HepG2 (cell line): ENCODE results near the gene HARS2. TPM values are rescaled to one million over a fixed set of nuclear protein-coding genes. Genes with fewer than 3 reads are reported as not detected.

Experiments used
- BCL6 ChIP-seq: IDR thresholded peaks from 2 replicates; pipeline ENCODE4 v1.6.1; 2016; ENCODE audit warnings: missing genetic modification reagents, missing compliant biosample characterization
- CERS6 ChIP-seq: sonication (generic); formaldehyde crosslinking; IDR thresholded peaks from 2 replicates; pipeline ENCODE4 v1.5.0; 2020; ENCODE audit warnings: missing genetic modification reagents
- CREB1 ChIP-seq, 2 experiments: fragments of 450-650 bp in 1 of 2; IDR thresholded peaks; 2 replicates each; pipeline ENCODE4 v1.6.1; 2016 to 2017; ENCODE audit warnings: control low read depth in 1 of 2, mild to moderate bottlenecking in 1 of 2, missing compliant biosample characterization in 1 of 2, missing genetic modification characterization in 1 of 2
- DNMT3B ChIP-seq: conservative IDR thresholded peaks from 2 replicates; pipeline ENCODE4 v1.6.1; 2016; ENCODE audit warnings: missing biosample characterization, control low read depth
- EP300 ChIP-seq, 3 experiments: sonication (generic) in 1 of 3; formaldehyde crosslinking in 1 of 3; IDR thresholded peaks; 2 replicates each; pipeline versions ENCODE4 v1.5.1 to v1.6.1; 2011 to 2020; ENCODE audit warnings: low read depth in 2 of 3, low read length in 2 of 3, borderline replicate concordance in 1 of 3, improper control_type of control experiment in 1 of 3, mild to moderate bottlenecking in 1 of 3, missing genetic modification reagents in 1 of 3, moderate library complexity in 1 of 3
- FOXO1 ChIP-seq: sonication (generic); formaldehyde crosslinking; IDR thresholded peaks from 2 replicates; pipeline ENCODE4 v1.4.0; 2020; ENCODE audit warnings: missing genetic modification reagents
- FUBP1 ChIP-seq: sonication (generic); formaldehyde crosslinking; IDR thresholded peaks from 2 replicates; pipeline ENCODE4 v1.5.1; 2020; ENCODE audit warnings: missing genetic modification reagents, mild to moderate bottlenecking, borderline replicate concordance
- HMGXB4 ChIP-seq, 2 experiments: sonication (generic) in 1 of 2; formaldehyde crosslinking in 1 of 2; IDR thresholded peaks; 2 replicates each; pipeline versions ENCODE4 v1.4.0 to v1.6.1; 2018 to 2020; ENCODE audit warnings: missing genetic modification reagents in 2 of 2, borderline replicate concordance in 1 of 2, low read depth in 1 of 2, mild to moderate bottlenecking in 1 of 2, missing biosample characterization in 1 of 2
- MIER3 ChIP-seq: IDR thresholded peaks from 2 replicates; pipeline ENCODE4 v1.6.1; 2016; ENCODE audit warnings: missing compliant biosample characterization, borderline replicate concordance
- SP1 ChIP-seq, 2 experiments: fragments of 450-650 bp in 1 of 2; sonication (generic) in 1 of 2; formaldehyde crosslinking in 1 of 2; IDR thresholded peaks; 2 replicates each; pipeline versions ENCODE4 v1.4.0 to v1.6.1; 2016 to 2020; ENCODE audit warnings: missing genetic modification reagents in 1 of 2
- THAP7 ChIP-seq: sonication (generic); formaldehyde crosslinking; IDR thresholded peaks from 2 replicates; pipeline ENCODE4 v1.8.1; 2023; ENCODE audit warnings: mild to moderate bottlenecking, missing genetic modification reagents
- ZBTB25 ChIP-seq: IDR thresholded peaks from 2 replicates; pipeline ENCODE4 v1.6.1; 2018; ENCODE audit warnings: missing genetic modification reagents
- ZNF451 ChIP-seq: sonication (generic); formaldehyde crosslinking; IDR thresholded peaks from 2 replicates; pipeline ENCODE4 v1.5.0; 2020; ENCODE audit warnings: mild to moderate bottlenecking, missing genetic modification reagents
- ZNF563 ChIP-seq: sonication (generic); formaldehyde crosslinking; IDR thresholded peaks from 2 replicates; pipeline ENCODE4 v1.8.0; 2022; ENCODE audit warnings: mild to moderate bottlenecking, moderate library complexity, missing genetic modification reagents
- ZNF598 ChIP-seq: sonication (generic); formaldehyde crosslinking; IDR thresholded peaks from 2 replicates; pipeline ENCODE4 v1.5.1; 2020; ENCODE audit warnings: mild to moderate bottlenecking, missing genetic modification reagents, borderline replicate concordance
- ZNF710 ChIP-seq: sonication (generic); formaldehyde crosslinking; IDR thresholded peaks from 2 replicates; pipeline ENCODE4 v1.5.0; 2020; ENCODE audit warnings: mild to moderate bottlenecking, missing genetic modification reagents, borderline replicate concordance
- polyA plus RNA-seq, 8 experiments: library from polyadenylated mRNA; depleted of rRNA in 3 of 8; stranded (reverse) in 7 of 8; unstranded in 1 of 8; fragments of >200 nt; fragmentation: Illumina TruSeq in 4 of 8; extraction: Trizol in 4 of 8; gene quantifications; 2 replicates each; pipeline versions ENCODE4 v1.2.1 to v1.2.3, GENCODE V29; 2011 to 2016; ENCODE audit warnings: low read depth in 4 of 8, missing spikeins in 1 of 8, mixed read lengths in 1 of 8; ENCODE audit not compliant: insufficient read depth in 1 of 8
- total RNA-seq, 5 experiments: library from RNA; depleted of rRNA; stranded (reverse); fragments of >200 nt; fragmentation: Illumina TruSeq; extraction: Trizol; gene quantifications; 2 replicates each; pipeline ENCODE4 v1.2.3, GENCODE V29; 2016; ENCODE audit warnings: low read depth in 1 of 5

The HARS2 gene
- total and polyA plus RNA-seq, 2 of the 13 experiments (the other 11 are each of a cell fraction or from before 2014, with no cell fraction given) = 17.9 to 25.8 TPM

- TF ChIP-seq FUBP1 (no peak), ZNF563 (CRISPR knock-in tag) (peak; percentile 86), ZNF710 (CRISPR knock-in tag) (peak; percentile 82; the same call in 1 of the 2 replicates), ZBTB25 (CRISPR knock-in tag) (no peak; the same call in 1 of the 2 replicates), FOXO1 (peak; percentile 24), CREB1 (IDR thresholded peaks at IDR 0.05) (peak; percentile 18; the same call in 1 of the 2 replicates), CREB1 (CRISPR knock-in tag; IDR thresholded peaks at IDR 0.05) (peak; percentile 74; the same call in 1 of the 2 replicates), ZNF451 (CRISPR knock-in tag) (no peak), DNMT3B (CRISPR knock-in tag) (no peak), SP1 (IDR thresholded peaks at IDR 0.05) (no peak), SP1 (CRISPR knock-in tag; IDR thresholded peaks at IDR 0.05) (peak; percentile 39; the same call in 1 of the 2 replicates), THAP7 (CRISPR knock-in tag) (peak; percentile 88), EP300 (IDR thresholded peaks at IDR 0.05; ENCODE audit: low read depth in 2 of 2, low read length in 2 of 2) (peak in 1 of 2 experiments; percentile 34; a peak in 1 of 4 replicates), EP300 (CRISPR knock-in tag; IDR thresholded peaks at IDR 0.05; ENCODE audit: borderline replicate concordance) (no peak), CERS6 (CRISPR knock-in tag) (0 out of 2 replicates have a peak, but pooled peaks have one; percentile 24), MIER3 (CRISPR knock-in tag) (peak; percentile 35; the same call in 1 of the 2 replicates), HMGXB4 (CRISPR knock-in tag; IDR thresholded peaks at IDR 0.05; ENCODE audit: borderline replicate concordance in 1 of 2, low read depth in 1 of 2) (peak in 1 of 2 experiments; percentile 88; a peak in 2 of 4 replicates), BCL6 (CRISPR knock-in tag) (peak; percentile 15; the same call in 1 of the 2 replicates), ZNF598 (peak; percentile 83; the same call in 1 of the 2 replicates)
Observed at GRCh38 chr5:140690941-140691924, at the start of gene HARS2, which contains the start of gene HARS1 (continued).
